ENCODE measurements around the gene TBL1XR1.
"Not testable (repeated sequence)": the region's sequence is repeated elsewhere in the genome, so short reads cannot be mapped to it uniquely, and the experiment has no call there.

The TBL1XR1 gene

GRCh38 chr3:177169936-177170722, 27.2 kb downstream of the TBL1XR1 start:
- H3K4me3 ChIP-seq (ENCODE audit: control insufficient read depth, low read depth, low read length): no peak overlapping the region
- TF ChIP-seq CTCF (conservative IDR thresholded peaks at IDR 0.05; ENCODE audit: control insufficient read depth, insufficient read depth, low read depth, low read length): no peak
- DNase-seq (ENCODE audit: low read depth): no peak

GRCh38 chr3:177168431-177168830, 28.9 kb downstream of the TBL1XR1 start:
- no peak overlapping the region for H3K4me3 ChIP-seq (ENCODE audit: control insufficient read depth, low read depth, low read length)
- no peak for TF ChIP-seq CTCF (conservative IDR thresholded peaks at IDR 0.05; ENCODE audit: control insufficient read depth, insufficient read depth, low read depth, low read length)
- no peak for DNase-seq (ENCODE audit: low read depth)

GRCh38 chr3:177162742-177163141, 34.5 kb downstream of the TBL1XR1 start:
- DNase-seq (ENCODE audit: low read depth): no peak
- no peak overlapping the region for H3K4me3 ChIP-seq (ENCODE audit: control insufficient read depth, low read depth, low read length)
- no peak for TF ChIP-seq CTCF (conservative IDR thresholded peaks at IDR 0.05; ENCODE audit: control insufficient read depth, insufficient read depth, low read depth, low read length)

- not testable (repeated sequence) for H3K4me3 ChIP-seq (ENCODE audit: control insufficient read depth, low read depth, low read length); DNase-seq (ENCODE audit: low read depth)
Measured at GRCh38 chr3:177161603-177162002, 35.7 kb downstream of the TBL1XR1 start.

GRCh38 chr3:177158461-177158860, 38.8 kb downstream of the TBL1XR1 start:
- no peak for DNase-seq (ENCODE audit: low read depth)
- TF ChIP-seq CTCF (conservative IDR thresholded peaks at IDR 0.05; ENCODE audit: control insufficient read depth, insufficient read depth, low read depth, low read length): no peak
- no peak overlapping the region for H3K4me3 ChIP-seq (ENCODE audit: control insufficient read depth, low read depth, low read length)

- no peak for DNase-seq (ENCODE audit: low read depth)
- no peak overlapping the region for H3K4me3 ChIP-seq (ENCODE audit: control insufficient read depth, low read depth, low read length)
- no peak for TF ChIP-seq CTCF (conservative IDR thresholded peaks at IDR 0.05; ENCODE audit: control insufficient read depth, insufficient read depth, low read depth, low read length)
Measured at GRCh38 chr3:177157492-177157891, 39.8 kb downstream of the TBL1XR1 start.

- TF ChIP-seq CTCF (conservative IDR thresholded peaks at IDR 0.05; ENCODE audit: control insufficient read depth, insufficient read depth, low read depth, low read length): no peak
- H3K4me3 ChIP-seq (ENCODE audit: control insufficient read depth, low read depth, low read length): no peak overlapping the region
- no peak for DNase-seq (ENCODE audit: low read depth)
Measured at GRCh38 chr3:177154733-177155132, 42.5 kb downstream of the TBL1XR1 start.

Data from fibroblast of mammary gland (primary cell).